GM19193 (cell line): Measurements from ENCODE around the gene WFIKKN1.

Experiments
- POLR2A ChIP-seq: IDR thresholded peaks from 4 replicates; pipeline ENCODE4 v1.6.1; 2011; ENCODE audit not compliant: insufficient read depth, insufficient read length; ENCODE audit errors: extremely low read depth

Gene WFIKKN1

GRCh38 chr16:626787-627453 lies 3.9 kb upstream of the WFIKKN1 start:
- TF ChIP-seq POLR2A, result no peak

DNA sequence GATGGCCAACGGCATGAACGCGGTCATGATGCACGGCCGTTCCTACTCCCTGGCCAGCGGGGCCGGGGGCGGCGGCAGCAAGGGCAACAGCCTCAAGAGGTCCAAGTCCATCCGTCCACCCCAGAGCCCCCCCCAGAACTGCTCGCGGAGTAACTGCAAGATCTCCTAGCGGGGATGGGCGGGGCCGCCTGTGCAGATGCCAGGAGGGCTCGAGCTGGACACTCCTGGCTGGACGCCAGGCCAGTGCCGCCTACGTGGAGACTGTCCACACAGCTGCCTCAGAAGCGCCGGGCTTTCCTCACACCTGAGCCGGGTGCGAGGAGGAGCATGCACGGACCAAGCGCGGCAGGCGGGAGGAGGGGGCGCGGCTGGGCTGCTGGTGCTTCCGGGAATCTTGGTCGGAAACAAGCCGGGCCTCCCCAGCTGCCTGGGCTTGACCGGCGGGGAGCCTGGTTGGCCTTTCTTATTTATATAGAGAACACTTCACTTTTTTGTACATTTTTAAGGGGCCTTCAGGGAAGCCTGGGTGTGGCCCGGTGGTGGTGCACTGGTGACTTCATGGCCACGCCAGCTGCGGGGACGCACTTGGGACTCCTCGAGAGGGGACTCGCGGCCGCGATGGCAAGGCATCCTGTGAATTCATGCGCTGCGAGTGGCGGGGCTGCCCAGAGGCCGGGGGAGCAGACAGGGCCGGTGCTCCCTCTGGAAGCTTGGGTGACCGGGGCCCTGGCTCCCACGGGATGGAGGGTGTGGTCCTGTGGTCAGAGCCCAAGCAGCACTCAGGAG lies 3.1 kb upstream of the WFIKKN1 start:
- TF ChIP-seq POLR2A, result no peak

DNA sequence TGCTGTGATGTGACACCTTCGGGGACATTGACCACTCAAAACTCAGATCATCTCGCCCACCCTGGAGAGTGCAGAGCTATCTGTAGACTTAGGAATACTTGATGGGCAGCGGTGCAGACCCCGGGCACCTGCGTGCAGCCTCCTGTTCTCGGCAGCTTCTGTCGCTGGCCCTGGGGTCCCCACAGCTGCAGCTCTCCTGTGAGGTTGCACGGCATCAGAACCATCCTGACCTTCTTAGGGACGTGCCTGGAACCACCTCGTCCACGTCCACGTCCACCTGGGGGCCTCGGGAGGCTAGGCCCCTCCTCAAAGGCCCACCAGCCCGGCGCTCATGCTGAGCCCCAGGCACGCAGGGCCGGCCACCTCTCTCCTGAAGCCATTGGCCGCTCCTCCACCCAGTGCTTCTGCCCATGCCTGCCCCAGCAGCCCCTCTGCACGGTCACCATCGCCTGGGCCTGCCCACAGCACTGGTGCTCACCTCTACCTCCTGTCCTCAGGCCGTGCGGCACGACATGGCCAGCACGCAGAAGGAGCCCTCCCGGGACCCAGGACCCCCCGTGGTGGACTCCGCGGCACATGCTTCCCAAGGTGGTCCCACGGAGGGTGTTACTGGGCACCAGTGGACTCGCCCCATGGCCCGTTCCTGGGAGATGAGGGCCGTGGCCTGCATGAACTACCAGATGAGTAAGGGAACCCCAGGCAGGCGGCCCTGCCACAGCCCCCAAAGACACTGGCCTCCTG lies 2.3 kb upstream of the WFIKKN1 start:
- TF ChIP-seq POLR2A, result no peak

GRCh38 chr16:629185-629832 lies 1.5 kb upstream of the WFIKKN1 start:
- TF ChIP-seq POLR2A, result no peak

- TF ChIP-seq POLR2A, result no peak
Measured at GRCh38 chr16:629833-630248, 944 bp upstream of the WFIKKN1 start.

- TF ChIP-seq POLR2A, result no peak
Measured at GRCh38 chr16:630249-630814, 453 bp upstream of the WFIKKN1 start.

DNA sequence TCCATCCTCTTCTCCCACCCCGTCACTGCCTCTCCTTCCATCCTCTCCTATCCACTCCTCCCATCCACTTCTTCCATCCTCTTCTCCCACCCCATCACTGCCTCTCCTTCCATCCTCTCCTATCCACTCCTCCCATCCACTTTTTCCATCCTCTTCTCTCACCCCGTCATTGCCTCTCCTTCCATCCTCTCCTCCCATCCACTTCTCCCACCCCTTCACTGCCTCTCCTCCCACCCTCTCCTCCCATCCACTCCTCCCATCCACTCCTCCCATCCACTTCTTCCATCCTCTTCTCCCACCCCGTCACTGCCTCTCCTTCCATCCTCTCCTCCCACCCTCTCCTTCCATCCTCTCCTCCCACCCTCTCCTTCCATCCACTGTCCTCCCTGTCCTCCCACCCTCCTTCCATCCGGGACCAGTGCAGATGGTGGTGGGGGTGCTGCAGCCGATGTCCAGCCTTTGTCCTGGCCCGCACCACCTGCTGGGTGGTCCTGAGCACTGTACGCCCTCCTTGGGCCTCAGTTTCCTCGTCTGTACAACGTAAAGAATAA lies 1.1 kb downstream of the WFIKKN1 start:
- TF ChIP-seq POLR2A, result no peak

DNA sequence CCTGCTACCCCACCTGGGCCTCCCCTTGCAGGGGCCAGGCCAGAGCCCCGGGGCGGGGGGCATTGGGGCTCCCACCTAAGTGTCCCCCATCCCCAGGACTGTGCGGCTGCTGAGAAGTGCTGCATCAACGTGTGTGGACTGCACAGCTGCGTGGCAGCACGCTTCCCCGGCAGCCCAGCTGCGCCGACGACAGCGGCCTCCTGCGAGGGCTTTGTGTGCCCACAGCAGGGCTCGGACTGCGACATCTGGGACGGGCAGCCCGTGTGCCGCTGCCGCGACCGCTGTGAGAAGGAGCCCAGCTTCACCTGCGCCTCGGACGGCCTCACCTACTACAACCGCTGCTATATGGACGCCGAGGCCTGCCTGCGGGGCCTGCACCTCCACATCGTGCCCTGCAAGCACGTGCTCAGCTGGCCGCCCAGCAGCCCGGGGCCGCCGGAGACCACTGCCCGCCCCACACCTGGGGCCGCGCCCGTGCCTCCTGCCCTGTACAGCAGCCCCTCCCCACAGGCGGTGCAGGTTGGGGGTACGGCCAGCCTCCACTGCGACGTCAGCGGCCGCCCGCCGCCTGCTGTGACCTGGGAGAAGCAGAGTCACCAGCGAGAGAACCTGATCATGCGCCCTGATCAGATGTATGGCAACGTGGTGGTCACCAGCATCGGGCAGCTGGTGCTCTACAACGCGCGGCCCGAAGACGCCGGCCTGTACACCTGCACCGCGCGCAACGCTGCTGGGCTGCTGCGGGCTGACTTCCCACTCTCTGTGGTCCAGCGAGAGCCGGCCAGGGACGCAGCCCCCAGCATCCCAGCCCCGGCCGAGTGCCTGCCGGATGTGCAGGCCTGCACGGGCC lies 1.9 kb downstream of the WFIKKN1 start:
- no peak for TF ChIP-seq POLR2A

DNA sequence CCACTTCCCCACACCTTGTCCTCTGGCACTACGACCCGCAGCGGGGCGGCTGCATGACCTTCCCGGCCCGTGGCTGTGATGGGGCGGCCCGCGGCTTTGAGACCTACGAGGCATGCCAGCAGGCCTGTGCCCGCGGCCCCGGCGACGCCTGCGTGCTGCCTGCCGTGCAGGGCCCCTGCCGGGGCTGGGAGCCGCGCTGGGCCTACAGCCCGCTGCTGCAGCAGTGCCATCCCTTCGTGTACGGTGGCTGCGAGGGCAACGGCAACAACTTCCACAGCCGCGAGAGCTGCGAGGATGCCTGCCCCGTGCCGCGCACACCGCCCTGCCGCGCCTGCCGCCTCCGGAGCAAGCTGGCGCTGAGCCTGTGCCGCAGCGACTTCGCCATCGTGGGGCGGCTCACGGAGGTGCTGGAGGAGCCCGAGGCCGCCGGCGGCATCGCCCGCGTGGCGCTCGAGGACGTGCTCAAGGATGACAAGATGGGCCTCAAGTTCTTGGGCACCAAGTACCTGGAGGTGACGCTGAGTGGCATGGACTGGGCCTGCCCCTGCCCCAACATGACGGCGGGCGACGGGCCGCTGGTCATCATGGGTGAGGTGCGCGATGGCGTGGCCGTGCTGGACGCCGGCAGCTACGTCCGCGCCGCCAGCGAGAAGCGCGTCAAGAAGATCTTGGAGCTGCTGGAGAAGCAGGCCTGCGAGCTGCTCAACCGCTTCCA lies 2.7 kb downstream of the WFIKKN1 start:
- no peak for TF ChIP-seq POLR2A

DNA sequence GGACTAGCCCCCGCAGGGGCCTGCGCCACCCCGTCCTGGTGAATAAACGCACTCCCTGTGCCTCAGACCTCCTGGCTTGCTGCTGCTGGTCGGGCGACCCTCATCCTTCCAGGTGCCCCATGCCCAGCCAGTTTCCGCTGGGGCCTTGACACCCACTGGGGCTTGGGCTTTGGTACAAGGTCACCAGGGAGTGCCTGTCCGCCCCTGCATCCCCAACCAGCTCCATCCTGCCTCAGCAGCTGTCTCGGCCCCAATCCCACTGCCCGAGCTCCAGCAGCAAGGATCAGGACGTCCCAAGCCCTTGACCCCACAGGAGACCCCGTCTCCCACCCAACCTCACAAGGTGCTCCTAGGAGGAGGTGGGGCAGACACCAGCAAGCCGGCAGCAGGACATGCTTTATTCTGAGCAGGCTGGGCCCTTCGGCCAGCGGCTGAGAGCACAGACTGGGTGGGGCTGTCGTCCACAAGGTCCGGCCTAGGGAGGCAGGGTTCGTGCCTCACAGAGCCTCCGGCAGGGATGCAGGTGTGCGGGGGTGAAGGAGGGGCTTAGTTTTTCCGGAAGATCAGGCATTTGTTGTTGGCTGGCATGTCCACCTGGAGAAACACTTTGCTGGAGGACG lies 3.4 kb downstream of the WFIKKN1 start:
- no peak for TF ChIP-seq POLR2A

DNA sequence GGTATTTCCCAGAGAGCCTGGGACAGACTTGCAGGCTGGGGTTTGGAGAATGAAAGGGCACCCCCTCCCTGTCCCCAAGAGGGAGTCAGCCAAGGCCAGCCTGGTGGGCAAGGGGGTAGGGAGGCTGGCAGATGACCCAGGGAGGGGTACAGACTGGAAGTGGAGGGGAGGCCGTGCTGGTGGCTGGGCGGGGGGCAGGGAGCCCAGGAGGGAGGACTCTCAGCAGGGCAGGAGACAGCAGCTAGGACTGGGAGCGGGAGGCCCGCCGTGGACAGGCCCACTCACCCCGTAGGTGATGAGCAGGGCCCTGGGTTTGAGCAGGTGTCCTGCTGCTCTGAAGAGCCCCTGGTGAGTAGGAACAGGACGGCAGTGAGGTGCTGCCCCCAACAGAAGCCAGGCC lies 4.2 kb downstream of the WFIKKN1 start:
- TF ChIP-seq POLR2A, result no peak

DNA sequence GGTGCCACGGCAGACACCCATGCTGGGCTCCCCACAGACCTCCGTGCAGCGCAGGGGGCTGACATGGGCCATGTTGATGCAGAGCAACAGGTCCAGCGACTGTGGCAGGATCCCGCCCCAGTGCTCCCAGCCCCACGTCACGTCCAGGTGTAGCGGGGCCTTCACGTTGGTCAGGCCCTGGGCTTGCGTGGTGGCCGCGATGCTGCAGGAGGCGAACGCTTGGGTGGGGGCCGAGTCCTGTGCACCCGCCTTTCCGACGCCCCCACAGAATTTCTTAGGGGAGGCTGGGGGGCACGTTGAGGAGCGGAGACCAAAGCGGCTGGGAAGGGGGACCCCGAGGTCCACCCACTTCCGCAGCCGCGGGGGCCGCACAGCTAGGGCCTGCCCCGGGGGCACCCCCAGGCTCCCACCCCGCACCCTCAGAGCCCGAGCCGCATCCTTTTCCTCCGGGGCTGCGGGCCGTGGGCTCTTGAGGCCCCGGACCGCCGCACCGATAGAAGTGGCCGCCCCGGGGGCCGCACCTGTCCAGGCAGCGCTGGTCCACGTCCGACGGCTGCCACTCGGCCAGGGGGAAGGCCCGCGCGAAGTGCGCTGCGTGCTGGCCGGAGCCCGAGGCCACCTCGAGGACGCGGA lies 4.9 kb downstream of the WFIKKN1 start:
- TF ChIP-seq POLR2A, result no peak
